ENCODE data around the gene CD22.
"Not testable (repeated sequence)": the region's sequence is repeated elsewhere in the genome, so short reads cannot be mapped to it uniquely, and the experiment has no call there.

CD22 gene

GRCh38 chr19:35378356-35378755, 49.4 kb downstream of the CD22 start:
- no peak overlapping the region for H2AFZ ChIP-seq (ENCODE audit: low read depth, low read length, severe bottlenecking)
- H3K79me2 ChIP-seq (ENCODE audit: insufficient read depth, low read length): no peaks in the 10 kb centered on the region
- H3K9me3 ChIP-seq (ENCODE audit: insufficient read depth, low read length): no peaks in the 10 kb centered on the region; the same call in 1 of the 2 replicates
- no peak overlapping the region for H3K9ac ChIP-seq (ENCODE audit: low read length)
- no peak overlapping the region for H3K27ac ChIP-seq (ENCODE audit: low read depth, low read length)
- H3K36me3 ChIP-seq (ENCODE audit: low read length): no peaks in the 10 kb centered on the region
- H3F3A ChIP-seq (ENCODE audit: insufficient read depth): no peaks in the 10 kb centered on the region
- no peaks in the 10 kb centered on the region for H3K27me3 ChIP-seq (ENCODE audit: low read length)
- TF ChIP-seq EZH2phosphoT487 (conservative IDR thresholded peaks at IDR 0.05; ENCODE audit: low read length): no peak
- TF ChIP-seq CTCF (IDR thresholded peaks at IDR 0.05; ENCODE audit: insufficient read depth, low read length, poor library complexity, severe bottlenecking): no peak
- no peaks in the 10 kb centered on the region for H4K20me1 ChIP-seq (ENCODE audit: low read depth, low read length)
- H3K4me2 ChIP-seq (ENCODE audit: low read depth, low read length, poor library complexity, severe bottlenecking): no peak overlapping the region
- H3K4me3 ChIP-seq (ENCODE audit: insufficient read depth, low read length, poor library complexity, severe bottlenecking): no peak overlapping the region
- no peaks in the 10 kb centered on the region for H3K9me2 ChIP-seq (replicated peaks; ENCODE audit: insufficient read depth, low read length)

- H3K4me2 ChIP-seq (ENCODE audit: low read depth, low read length, poor library complexity, severe bottlenecking); H3K4me3 ChIP-seq (ENCODE audit: insufficient read depth, low read length, poor library complexity, severe bottlenecking); H3K27ac ChIP-seq (ENCODE audit: low read depth, low read length): not testable (repeated sequence)
Observed at GRCh38 chr19:35379545-35379944, 50.6 kb downstream of the CD22 start.

GRCh38 chr19:35379992-35380391, 51.0 kb downstream of the CD22 start:
- H3K79me2 ChIP-seq (ENCODE audit: insufficient read depth, low read length): no peaks in the 10 kb centered on the region
- H3F3A ChIP-seq (ENCODE audit: insufficient read depth): no peaks in the 10 kb centered on the region
- no peak overlapping the region for H3K4me2 ChIP-seq (ENCODE audit: low read depth, low read length, poor library complexity, severe bottlenecking)
- H3K9me3 ChIP-seq (ENCODE audit: insufficient read depth, low read length): peaks cover 5% of the 10 kb centered on the region; the same call in 1 of the 2 replicates
- no peak overlapping the region for H3K4me3 ChIP-seq (ENCODE audit: insufficient read depth, low read length, poor library complexity, severe bottlenecking)
- no peak for TF ChIP-seq EZH2phosphoT487 (conservative IDR thresholded peaks at IDR 0.05; ENCODE audit: low read length)
- no peak for TF ChIP-seq CTCF (IDR thresholded peaks at IDR 0.05; ENCODE audit: insufficient read depth, low read length, poor library complexity, severe bottlenecking)
- H3K27ac ChIP-seq (ENCODE audit: low read depth, low read length): no peak overlapping the region
- H2AFZ ChIP-seq (ENCODE audit: low read depth, low read length, severe bottlenecking): no peak overlapping the region
- no peaks in the 10 kb centered on the region for H4K20me1 ChIP-seq (ENCODE audit: low read depth, low read length)
- no peaks in the 10 kb centered on the region for H3K9me2 ChIP-seq (replicated peaks; ENCODE audit: insufficient read depth, low read length)
- no peaks in the 10 kb centered on the region for H3K36me3 ChIP-seq (ENCODE audit: low read length)
- H3K9ac ChIP-seq (ENCODE audit: low read length): no peak overlapping the region
- no peaks in the 10 kb centered on the region for H3K27me3 ChIP-seq (ENCODE audit: low read length)

More at GRCh38 chr19:35379545-35379944, 50.6 kb downstream of the CD22 start:
- not testable (repeated sequence) for H3K9me3 ChIP-seq (ENCODE audit: insufficient read depth, low read length); H3F3A ChIP-seq (ENCODE audit: insufficient read depth); H3K79me2 ChIP-seq (ENCODE audit: insufficient read depth, low read length); H3K36me3 ChIP-seq (ENCODE audit: low read length); H4K20me1 ChIP-seq (ENCODE audit: low read depth, low read length); H3K9me2 ChIP-seq (replicated peaks; ENCODE audit: insufficient read depth, low read length); H3K9ac ChIP-seq (ENCODE audit: low read length); H2AFZ ChIP-seq (ENCODE audit: low read depth, low read length, severe bottlenecking); H3K27me3 ChIP-seq (ENCODE audit: low read length)

GRCh38 chr19:35380450-35381124, 51.6 kb downstream of the CD22 start:
- Histone ChIP-seq H3K27me3 (ENCODE audit: low read length) (no peaks in the 10 kb centered on the region), H3K9me2 (replicated peaks; ENCODE audit: insufficient read depth, low read length) (no peaks in the 10 kb centered on the region), H3K27ac (ENCODE audit: low read depth, low read length) (no peak overlapping the region), H3K9ac (ENCODE audit: low read length) (no peak overlapping the region), H4K20me1 (ENCODE audit: low read depth, low read length) (no peaks in the 10 kb centered on the region), H2AFZ (ENCODE audit: low read depth, low read length, severe bottlenecking) (no peak overlapping the region), H3F3A (ENCODE audit: insufficient read depth) (no peaks in the 10 kb centered on the region), H3K4me2 (ENCODE audit: low read depth, low read length, poor library complexity, severe bottlenecking) (no peak overlapping the region), H3K9me3 (ENCODE audit: insufficient read depth, low read length) (peaks cover 9% of the 10 kb centered on the region; the same call in 1 of the 2 replicates), H3K36me3 (ENCODE audit: low read length) (no peaks in the 10 kb centered on the region), H3K4me3 (ENCODE audit: insufficient read depth, low read length, poor library complexity, severe bottlenecking) (no peak overlapping the region), H3K79me2 (ENCODE audit: insufficient read depth, low read length) (no peaks in the 10 kb centered on the region)
- no peak for TF ChIP-seq EZH2phosphoT487 (conservative IDR thresholded peaks at IDR 0.05; ENCODE audit: low read length)
- no peak for TF ChIP-seq CTCF (IDR thresholded peaks at IDR 0.05; ENCODE audit: insufficient read depth, low read length, poor library complexity, severe bottlenecking)

Data from SU-DHL-6 (cell line).